Subcutaneous abdominal adipose tissue (tissue), 5 donors: Measurements from ENCODE around the gene ZNF691.
"Not testable (repeated sequence)": the region's sequence is repeated elsewhere in the genome, so short reads cannot be mapped to it uniquely, and the experiment has no call there.

Experiments
- H3K27ac ChIP-seq: one replicate; pipeline ENCODE4 v1.7.0; 2013; ENCODE audit warnings: low read depth, mild to moderate bottlenecking, inconsistent platforms, low read length, moderate library complexity
- H3K27me3 ChIP-seq, 5 donors: one replicate each; pipeline ENCODE4 v1.7.0; 2013; ENCODE audit warnings: low read length in 5 of 5, inconsistent platforms in 1 of 5; ENCODE audit not compliant: control insufficient read depth in 5 of 5, insufficient read depth in 4 of 5
- H3K36me3 ChIP-seq, 5 donors: one replicate each; pipeline ENCODE4 v1.7.0; 2013; ENCODE audit warnings: low read length in 5 of 5; ENCODE audit not compliant: control insufficient read depth in 5 of 5, insufficient read depth in 5 of 5
- H3K4me1 ChIP-seq, 5 donors: one replicate each; pipeline ENCODE4 v1.7.0; 2013; ENCODE audit warnings: low read length in 5 of 5, mild to moderate bottlenecking in 3 of 5, moderate library complexity in 1 of 5; ENCODE audit not compliant: control insufficient read depth in 5 of 5, insufficient read depth in 5 of 5
- H3K4me3 ChIP-seq, 5 donors: one replicate each; pipeline ENCODE4 v1.7.0; 2013; ENCODE audit warnings: low read length in 5 of 5, low read depth in 1 of 5
- H3K9ac ChIP-seq, 5 donors: one replicate each; pipeline ENCODE4 v1.7.0; 2013; ENCODE audit warnings: low read length in 5 of 5, mild to moderate bottlenecking in 4 of 5, moderate library complexity in 3 of 5
- H3K9me3 ChIP-seq, 5 donors: one replicate each; pipeline ENCODE4 v1.7.0; 2013; ENCODE audit warnings: low read length in 5 of 5; ENCODE audit not compliant: control insufficient read depth in 5 of 5
- donor health status: healthy.
- donor health status: healthy.
- donor health status: healthy.
- donor health status: healthy.
- donor health status: healthy.

The ZNF691 gene

DNA sequence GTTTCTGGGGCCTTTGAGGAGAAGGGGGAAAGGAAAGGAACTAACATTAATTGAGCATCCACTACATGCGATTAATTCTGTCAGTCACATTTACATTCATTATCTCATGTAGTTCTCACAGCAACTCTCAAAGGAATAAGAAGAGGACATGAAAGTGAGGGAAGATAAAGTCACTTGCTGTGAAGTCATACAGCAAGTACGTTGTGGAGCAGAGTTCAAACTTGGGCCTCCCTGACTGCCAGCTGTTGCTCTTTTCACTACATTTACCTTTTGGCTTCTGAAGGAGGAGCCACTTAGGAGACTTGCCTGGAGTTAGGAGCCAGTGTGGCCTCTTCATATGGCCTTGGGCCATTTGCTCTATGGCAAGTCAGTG is 6.2 kb downstream of the ZNF691 start:
- peaks cover 0 to 28% (median 18%) of the 10 kb centered on the region in 5 donors for H3K36me3 ChIP-seq
- H3K27ac ChIP-seq: peak overlapping the region; percentile 87
- peaks cover 4 to 9% (median 8%) of the 10 kb centered on the region in 5 donors for H3K9me3 ChIP-seq
- H3K4me1 ChIP-seq: peaks cover 0 to 21% (median 9%) of the 10 kb centered on the region in 5 donors
- H3K27me3 ChIP-seq: no peaks in the 10 kb centered on the region
- no peak overlapping the region for H3K4me3 ChIP-seq
- peak overlapping the region in 2 of 5 donors; percentile 4 to 52 for H3K9ac ChIP-seq

DNA sequence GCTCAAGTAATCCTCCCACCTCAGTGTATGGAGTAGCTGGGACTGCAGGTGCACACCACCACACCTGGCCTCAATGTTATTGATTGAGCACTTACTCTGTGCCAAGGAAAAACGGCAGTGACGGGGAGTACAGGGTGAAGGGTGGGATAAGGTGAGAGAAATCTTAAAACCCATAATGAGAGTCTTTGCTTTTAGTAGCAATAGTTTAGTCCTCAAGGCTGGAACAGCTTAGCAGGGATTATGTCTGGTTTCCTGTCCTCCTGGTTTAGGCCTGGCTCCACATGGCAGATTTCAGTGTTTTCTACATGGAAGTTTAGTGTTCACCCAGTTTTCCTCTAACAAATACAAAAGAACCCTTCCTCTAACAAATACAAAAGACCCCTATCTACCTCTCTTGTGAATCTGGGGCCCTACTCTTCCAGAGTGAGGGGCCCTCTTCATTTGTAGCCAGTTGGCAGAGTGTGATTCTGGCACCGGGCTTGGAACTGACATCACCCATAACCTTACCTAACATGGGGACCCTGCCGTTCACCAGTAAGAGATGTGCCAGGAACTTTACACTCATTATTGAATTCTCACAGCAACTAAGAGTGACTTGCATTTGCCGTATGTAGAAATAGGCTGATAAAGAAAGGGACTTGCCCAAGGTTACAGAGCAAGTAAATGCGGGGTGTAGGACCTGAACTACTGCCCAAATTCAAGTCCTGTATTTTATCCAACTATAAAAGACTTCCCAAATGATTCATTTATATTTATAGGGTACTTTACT is 6.9 kb downstream of the ZNF691 start:
- Histone ChIP-seq H3K27ac (peak overlapping the region; percentile 87), H3K27me3 (no peaks in the 10 kb centered on the region), H3K4me3 (no peak overlapping the region), H3K9me3 (peaks cover 4 to 9% (median 8%) of the 10 kb centered on the region in 5 donors), H3K4me1 (peaks cover 0 to 15% (median 3%) of the 10 kb centered on the region in 5 donors), H3K36me3 (peaks cover 0 to 28% (median 18%) of the 10 kb centered on the region in 5 donors), H3K9ac (peak overlapping the region in 3 of 5 donors; percentile 19 to 52 (median 43))

DNA sequence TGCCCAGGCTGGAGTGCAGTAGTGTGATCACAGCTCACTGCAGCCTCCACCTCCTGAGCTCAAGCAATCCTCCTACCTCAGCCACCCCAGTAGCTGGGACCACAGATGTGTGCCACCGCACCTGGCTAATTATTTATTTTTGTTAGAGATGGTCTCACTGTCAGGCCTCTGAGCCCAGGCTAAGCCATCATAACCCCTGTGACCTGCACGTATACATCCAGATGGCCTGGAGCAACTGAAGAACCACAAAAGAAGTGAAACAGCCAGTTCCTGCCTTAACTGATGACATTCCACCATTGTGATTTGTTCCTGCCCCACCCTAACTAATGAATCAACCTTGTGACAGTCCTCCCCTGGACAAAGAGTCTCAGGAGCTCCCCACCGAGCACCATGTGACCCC is 10.1 kb downstream of the ZNF691 start:
- not testable (repeated sequence) for H3K9ac ChIP-seq, H3K27ac ChIP-seq, H3K4me3 ChIP-seq, H3K27me3 ChIP-seq, H3K9me3 ChIP-seq, H3K36me3 ChIP-seq
- peaks cover 0 to 15% (median 3%) of the 10 kb centered on the region in 5 donors for H3K4me1 ChIP-seq

DNA sequence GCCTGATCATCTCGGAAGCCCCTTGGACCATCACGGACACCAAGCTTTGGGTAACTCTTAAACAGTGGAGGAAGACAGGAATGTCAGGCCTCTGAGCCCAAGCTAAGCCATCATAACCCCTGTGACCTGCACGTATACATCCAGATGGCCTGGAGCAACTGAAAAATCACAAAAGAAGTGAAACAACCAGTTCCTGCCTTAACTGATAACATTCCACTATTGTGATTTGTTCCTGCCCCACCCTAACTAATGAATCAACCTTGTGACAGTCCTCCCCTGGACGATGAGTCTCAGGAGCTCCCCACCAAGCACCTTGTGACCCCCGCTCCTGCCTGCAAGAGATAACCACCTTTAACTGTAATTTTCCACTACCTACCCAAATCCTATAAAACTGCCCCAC is 13.0 kb downstream of the ZNF691 start:
- H3K4me1 ChIP-seq, H3K27me3 ChIP-seq, H3K9me3 ChIP-seq, H3K36me3 ChIP-seq, H3K9ac ChIP-seq, H3K27ac ChIP-seq, H3K4me3 ChIP-seq: not testable (repeated sequence)

- Histone ChIP-seq H3K9me3 (peaks cover 0 to 6% (median 0%) of the 10 kb centered on the region in 5 donors), H3K36me3 (no peaks in the 10 kb centered on the region), H3K27ac (no peak overlapping the region), H3K9ac (no peak overlapping the region), H3K4me1 (peaks cover 0 to 7% (median 0%) of the 10 kb centered on the region in 5 donors), H3K27me3 (peaks cover 0 to 6% (median 0%) of the 10 kb centered on the region in 5 donors), H3K4me3 (no peak overlapping the region)
These were observed 14.1 kb downstream of the ZNF691 start for GRCh38 chr1:42860339-42861013.

DNA sequence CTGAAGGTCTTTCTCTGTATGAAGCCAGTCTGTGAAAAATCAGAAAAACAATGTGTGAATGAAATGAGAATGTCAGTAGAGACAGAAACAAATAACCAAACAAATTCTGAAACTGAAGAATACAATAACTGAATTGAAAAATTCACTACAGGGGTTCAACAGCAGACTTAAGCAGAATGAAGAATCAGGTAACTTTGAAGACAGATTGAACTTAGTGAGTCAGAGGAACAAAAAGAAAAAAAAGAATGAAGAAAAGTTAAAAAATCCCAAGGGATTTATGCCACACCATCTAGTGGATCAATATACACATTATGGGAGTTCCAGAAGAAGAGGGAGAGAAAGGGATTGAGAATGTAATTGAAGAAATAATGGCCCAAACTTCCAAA is 14.6 kb downstream of the ZNF691 start:
- peaks cover 0 to 6% (median 0%) of the 10 kb centered on the region in 5 donors for H3K9me3 ChIP-seq
- H3K27me3 ChIP-seq: peaks cover 0 to 6% (median 0%) of the 10 kb centered on the region in 5 donors
- H3K4me3 ChIP-seq: no peak overlapping the region
- peaks cover 0 to 6% (median 0%) of the 10 kb centered on the region in 5 donors for H3K4me1 ChIP-seq
- no peak overlapping the region for H3K27ac ChIP-seq
- no peaks in the 10 kb centered on the region for H3K36me3 ChIP-seq
- H3K9ac ChIP-seq: no peak overlapping the region

DNA sequence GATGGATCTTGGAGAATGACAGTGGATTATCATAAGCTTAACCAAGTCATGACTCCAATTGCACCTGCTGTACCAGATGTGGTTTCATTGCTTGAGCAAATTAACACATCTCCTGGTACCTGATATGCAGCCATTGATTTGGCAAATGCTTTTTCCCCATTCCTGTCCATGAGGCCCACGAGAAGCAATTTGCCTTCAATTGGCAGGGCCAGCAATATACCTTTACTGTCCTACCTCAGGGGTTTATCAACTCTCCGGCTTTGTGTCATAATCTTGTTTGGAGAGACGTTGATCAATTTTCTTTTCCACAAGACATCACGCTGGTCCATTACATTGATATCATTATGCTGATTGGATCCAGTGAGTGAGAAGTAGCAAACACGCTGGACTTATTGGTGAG is 20.1 kb downstream of the ZNF691 start:
- Histone ChIP-seq H3K27me3 (peaks cover 0 to 6% (median 0%) of the 10 kb centered on the region in 5 donors), H3K9ac (no peak overlapping the region), H3K27ac (no peak overlapping the region), H3K4me1 (no peaks in the 10 kb centered on the region), H3K36me3 (no peaks in the 10 kb centered on the region), H3K4me3 (no peak overlapping the region), H3K9me3 (peaks cover 0 to 2% (median 0%) of the 10 kb centered on the region in 5 donors)

- H3K27me3 ChIP-seq, H3K4me1 ChIP-seq, H3K9ac ChIP-seq, H3K9me3 ChIP-seq, H3K4me3 ChIP-seq, H3K36me3 ChIP-seq, H3K27ac ChIP-seq: not testable (repeated sequence)
These were observed 22.1 kb downstream of the ZNF691 start for GRCh38 chr1:42868466-42868865.

DNA sequence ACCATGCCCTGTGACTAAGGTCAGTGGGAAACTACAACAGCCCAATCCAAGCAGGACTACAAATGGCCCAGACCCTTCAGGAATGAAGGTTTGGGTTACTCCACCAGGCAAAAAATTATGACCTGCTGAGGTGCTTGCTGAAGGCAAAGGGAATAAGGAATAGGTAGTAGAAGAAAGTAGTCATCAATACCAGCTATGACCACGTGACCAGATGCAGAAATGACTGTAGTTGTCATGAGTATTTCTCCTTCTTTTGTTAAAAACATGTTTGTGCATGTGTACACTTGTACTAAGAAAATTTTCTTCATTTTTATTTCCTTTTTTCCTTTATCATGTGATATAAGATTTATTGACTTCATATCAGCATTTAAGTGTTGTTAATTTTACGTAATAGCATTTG is 22.8 kb downstream of the ZNF691 start:
- H3K27me3 ChIP-seq, H3K36me3 ChIP-seq, H3K9me3 ChIP-seq, H3K4me3 ChIP-seq, H3K4me1 ChIP-seq, H3K27ac ChIP-seq, H3K9ac ChIP-seq: not testable (repeated sequence)

- not testable (repeated sequence) for H3K4me3 ChIP-seq, H3K36me3 ChIP-seq, H3K4me1 ChIP-seq, H3K27ac ChIP-seq, H3K9me3 ChIP-seq, H3K9ac ChIP-seq, H3K27me3 ChIP-seq
These were observed 23.3 kb downstream of the ZNF691 start for GRCh38 chr1:42869751-42870150.
